GM12872 (cell line): ENCODE measurements around the gene MRM3.

ENCODE experiments used
- CTCF ChIP-seq: IDR thresholded peaks from 3 replicates; pipeline ENCODE4 v1.5.1; 2011; ENCODE audit warnings: low read depth, mild to moderate bottlenecking, low read length, moderate library complexity; ENCODE audit not compliant: insufficient read depth

The MRM3 gene

GRCh38 chr17:781805-782731 lies at the start of gene MRM3, which contains the start of gene GLOD4:
Gene MRM3, plus strand, starts transcription at chr17:782353. Its CDS starts 26 bp downstream, at chr17:782379.
Gene GLOD4, minus strand, starts transcription at chr17:782280. Its CDS starts 25 bp downstream, at chr17:782255.
- TF ChIP-seq CTCF: no peak

GRCh38 chr17:732902-733720 lies 49.0 kb upstream of the MRM3 start:
- TF ChIP-seq CTCF: no peak

- no peak for TF ChIP-seq CTCF
Measured at GRCh38 chr17:733743-734142, 48.4 kb upstream of the MRM3 start.

- no peak for TF ChIP-seq CTCF
Measured at GRCh38 chr17:737561-738113, 44.5 kb upstream of the MRM3 start.

GRCh38 chr17:740240-741017 lies 41.7 kb upstream of the MRM3 start:
- TF ChIP-seq CTCF: no peak

- TF ChIP-seq CTCF: no peak
Measured at GRCh38 chr17:742147-742793, 39.9 kb upstream of the MRM3 start.
